Measurements from ENCODE around the gene PTPRG.
"Not testable (repeated sequence)": the region's sequence is repeated elsewhere in the genome, so short reads cannot be mapped to it uniquely, and the experiment has no call there.

Gene PTPRG

GRCh38 chr3:61545716-61546115 lies 15.7 kb upstream of the PTPRG start:
- Histone ChIP-seq H3K4me1 (ENCODE audit: insufficient read depth, poor library complexity, severe bottlenecking) (no peaks in the 10 kb centered on the region), H3K4me3 (ENCODE audit: severe bottlenecking) (no peak overlapping the region), H3K9me3 (ENCODE audit: severe bottlenecking) (no peaks in the 10 kb centered on the region), H3K27me3 (ENCODE audit: insufficient read depth, poor library complexity, severe bottlenecking) (no peaks in the 10 kb centered on the region), H3K36me3 (ENCODE audit: low read depth) (no peaks in the 10 kb centered on the region), H3K27ac (ENCODE audit: poor library complexity, severe bottlenecking) (no peak overlapping the region)
- ATAC-seq (ENCODE audit: low read depth) (no peak), DNase-seq (ENCODE audit: low spot score) (no peak)
- no peak for TF ChIP-seq CTCF (IDR thresholded peaks at IDR 0.05; ENCODE audit: poor library complexity, severe bottlenecking)

DNA sequence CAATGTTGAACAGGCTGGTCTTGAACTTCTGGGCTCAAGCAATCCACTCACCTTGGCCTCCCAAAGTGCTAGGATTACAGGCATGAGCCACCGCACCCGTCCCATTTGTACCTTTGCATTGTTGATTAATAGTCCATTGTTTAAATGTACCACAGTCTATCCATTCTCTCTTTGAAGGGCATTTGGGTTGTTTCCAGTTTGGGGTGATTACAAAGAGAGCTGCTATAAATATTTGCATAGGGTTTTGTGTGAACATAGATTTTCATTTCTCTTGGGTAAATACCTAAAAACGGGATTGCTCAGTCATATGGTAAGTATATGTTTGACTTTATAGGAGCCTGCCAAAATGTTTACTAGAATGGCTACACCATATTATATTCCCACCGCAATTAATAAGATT lies 13.7 kb upstream of the PTPRG start:
- H3K9me3 ChIP-seq (ENCODE audit: severe bottlenecking): no peaks in the 10 kb centered on the region
- H3K36me3 ChIP-seq (ENCODE audit: low read depth): no peaks in the 10 kb centered on the region
- no peaks in the 10 kb centered on the region for H3K4me1 ChIP-seq (ENCODE audit: insufficient read depth, poor library complexity, severe bottlenecking)
- ATAC-seq (ENCODE audit: low read depth) (no peak), DNase-seq (ENCODE audit: low spot score) (no peak)
- H3K27me3 ChIP-seq (ENCODE audit: insufficient read depth, poor library complexity, severe bottlenecking): no peaks in the 10 kb centered on the region
- no peak overlapping the region for H3K27ac ChIP-seq (ENCODE audit: poor library complexity, severe bottlenecking)
- TF ChIP-seq CTCF (IDR thresholded peaks at IDR 0.05; ENCODE audit: poor library complexity, severe bottlenecking): no peak
- no peak overlapping the region for H3K4me3 ChIP-seq (ENCODE audit: severe bottlenecking)

GRCh38 chr3:61552704-61553103 lies 8.7 kb upstream of the PTPRG start:
- not testable (repeated sequence) for H3K4me1 ChIP-seq (ENCODE audit: insufficient read depth, poor library complexity, severe bottlenecking); H3K9me3 ChIP-seq (ENCODE audit: severe bottlenecking); ATAC-seq (ENCODE audit: low read depth); DNase-seq (ENCODE audit: low spot score); H3K36me3 ChIP-seq (ENCODE audit: low read depth); H3K27ac ChIP-seq (ENCODE audit: poor library complexity, severe bottlenecking); H3K27me3 ChIP-seq (ENCODE audit: insufficient read depth, poor library complexity, severe bottlenecking); H3K4me3 ChIP-seq (ENCODE audit: severe bottlenecking)

DNA sequence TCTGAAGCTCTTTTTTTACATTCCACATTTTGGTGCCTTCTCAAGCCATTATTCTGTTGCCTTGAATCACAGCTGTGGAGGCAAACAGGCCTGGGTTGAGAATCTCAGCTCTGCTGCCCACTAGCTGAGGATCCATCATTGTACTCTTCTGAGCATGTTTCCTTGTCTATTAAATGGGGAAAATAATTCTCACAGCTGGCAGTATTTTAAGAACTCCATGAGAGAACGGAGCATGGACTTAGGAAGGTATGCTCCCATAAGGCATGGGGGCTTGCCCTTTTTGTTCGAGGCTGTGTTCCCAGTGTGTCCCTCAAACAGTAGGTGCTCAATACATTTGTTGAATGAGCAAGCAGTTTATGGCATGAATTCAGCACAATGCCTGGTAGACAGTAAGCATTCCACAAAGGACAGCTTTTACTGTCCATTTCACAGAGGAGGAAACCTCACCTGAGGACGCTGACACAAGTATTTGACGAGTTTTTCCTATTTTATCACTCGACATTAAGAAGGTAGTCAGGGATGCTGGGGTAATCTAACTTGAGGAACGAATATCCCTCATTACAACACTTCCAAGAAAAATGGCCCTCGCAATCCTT lies 2.1 kb upstream of the PTPRG start:
- H3K4me3 ChIP-seq (ENCODE audit: severe bottlenecking): no peak overlapping the region
- no peak for DNase-seq (ENCODE audit: low spot score)

GRCh38 chr3:61560517-61561373 lies 626 bp upstream of the PTPRG start:
- no peaks in the 10 kb centered on the region for H3K27me3 ChIP-seq (ENCODE audit: insufficient read depth, poor library complexity, severe bottlenecking)
- H3K4me3 ChIP-seq (ENCODE audit: severe bottlenecking): peak overlapping the region; percentile 55
- ATAC-seq (ENCODE audit: low read depth) (peak; percentile 48), DNase-seq (ENCODE audit: low spot score) (peak; percentile 82)
- TF ChIP-seq CTCF (IDR thresholded peaks at IDR 0.05; ENCODE audit: poor library complexity, severe bottlenecking): no peak
- H3K4me1 ChIP-seq (ENCODE audit: insufficient read depth, poor library complexity, severe bottlenecking): no peaks in the 10 kb centered on the region
- no peaks in the 10 kb centered on the region for H3K36me3 ChIP-seq (ENCODE audit: low read depth)
- H3K9me3 ChIP-seq (ENCODE audit: severe bottlenecking): no peaks in the 10 kb centered on the region
- peak overlapping the region; percentile 61 for H3K27ac ChIP-seq (ENCODE audit: poor library complexity, severe bottlenecking)

More for the DNA sequence above, 2.1 kb upstream of the PTPRG start:
- Histone ChIP-seq H3K27ac (ENCODE audit: poor library complexity, severe bottlenecking) (no peak overlapping the region), H3K36me3 (ENCODE audit: low read depth) (no peaks in the 10 kb centered on the region), H3K4me1 (ENCODE audit: insufficient read depth, poor library complexity, severe bottlenecking) (no peaks in the 10 kb centered on the region), H3K27me3 (ENCODE audit: insufficient read depth, poor library complexity, severe bottlenecking) (no peaks in the 10 kb centered on the region), H3K9me3 (ENCODE audit: severe bottlenecking) (no peaks in the 10 kb centered on the region)
- ATAC-seq (ENCODE audit: low read depth): no peak
- no peak for TF ChIP-seq CTCF (IDR thresholded peaks at IDR 0.05; ENCODE audit: poor library complexity, severe bottlenecking)

All from RWPE2 (cell line).